K562 (cell line): ENCODE data around the gene TXNL1. TPM values are rescaled to one million over a fixed set of nuclear protein-coding genes. Genes with fewer than 3 reads are reported as not detected.

ENCODE experiments used
- CREM ChIP-seq: IDR thresholded peaks from 2 replicates; pipeline ENCODE4 v1.6.1; 2014; ENCODE audit warnings: antibody characterized with exemption, low read depth
- EHMT2 ChIP-seq: fragments of 450-650 bp; IDR thresholded peaks from 2 replicates; pipeline ENCODE4 v1.6.1; 2018; ENCODE audit warnings: antibody characterized with exemption
- FOS ChIP-seq: IDR thresholded peaks from 3 replicates; pipeline ENCODE4 v1.6.1; 2011; ENCODE audit not compliant: insufficient read length; ENCODE audit errors: extremely low read depth
- FOXA1 ChIP-seq: fragments of 450-650 bp; IDR thresholded peaks from 2 replicates; pipeline ENCODE4 v1.6.1; 2016; ENCODE audit warnings: mild to moderate bottlenecking, borderline replicate concordance
- GABPA ChIP-seq: fragments of 200-800 bp; sonication (Bioruptor generic); conservative IDR thresholded peaks from 2 replicates; pipeline ENCODE4 v1.6.1; 2016; ENCODE audit warnings: low read depth, missing genetic modification characterization, missing compliant biosample characterization
- HEY1 ChIP-seq: fragments of 250-450 bp; sonication (Bioruptor Pico); IDR thresholded peaks from 2 replicates; pipeline ENCODE4 v1.5.0; 2020; ENCODE audit warnings: mild to moderate bottlenecking, moderate library complexity, borderline replicate concordance
- KAT7 ChIP-seq: sonication (generic); formaldehyde crosslinking; IDR thresholded peaks from 2 replicates; pipeline ENCODE4 v1.8.0; 2022; ENCODE audit warnings: missing genetic modification reagents, mild to moderate bottlenecking, borderline replicate concordance
- NFE2 ChIP-seq: IDR thresholded peaks from 2 replicates; pipeline ENCODE4 v1.6.1; 2014; ENCODE audit warnings: antibody characterized with exemption, low read depth
- NRF1 ChIP-seq, 2 experiments: fragments of 450-650 bp; IDR thresholded peaks in 1 of 2; conservative IDR thresholded peaks in 1 of 2; 2 replicates each; pipeline ENCODE4 v1.6.1; 2014; ENCODE audit warnings: mild to moderate bottlenecking in 2 of 2
- SMAD1 ChIP-seq: fragments of 150-350 bp; IDR thresholded peaks from 2 replicates; pipeline ENCODE4 v1.6.1; 2014; ENCODE audit warnings: low read length, low read depth; ENCODE audit not compliant: partially characterized antibody
- ZNF263 ChIP-seq: sonication (generic); formaldehyde crosslinking; IDR thresholded peaks from 2 replicates; pipeline ENCODE4 v1.8.0; 2022; ENCODE audit warnings: mild to moderate bottlenecking, missing genetic modification reagents, borderline replicate concordance
- ZNF408 ChIP-seq: fragments of 250-450 bp; sonication (Bioruptor Pico); IDR thresholded peaks from 2 replicates; pipeline ENCODE4 v1.4.0; 2020; ENCODE audit warnings: low read depth, mild to moderate bottlenecking, moderate library complexity
- ZNF717 ChIP-seq: fragments of 250-450 bp; sonication (Bioruptor Pico); IDR thresholded peaks from 2 replicates; pipeline ENCODE4 v1.5.0; 2021
- ZNF785 ChIP-seq: fragments of 250-450 bp; sonication (Bioruptor Pico); IDR thresholded peaks from 2 replicates; pipeline ENCODE4 v1.4.0; 2020; ENCODE audit warnings: mild to moderate bottlenecking
- polyA plus RNA-seq, 8 experiments: library from polyadenylated mRNA; depleted of rRNA in 4 of 8; stranded (reverse) in 5 of 8; unstranded in 3 of 8; fragments of >200 nt; fragmentation: Nextera tagmentation in 2 of 8; fragmentation: Illumina TruSeq in 1 of 8; extraction: Ambion mirVana in 2 of 8; extraction: Trizol in 1 of 8; gene quantifications; 2 replicates each; pipeline versions ENCODE4 v1.2.1 to v1.2.3, GENCODE V29; 2011 to 2014; ENCODE audit warnings: inconsistent platforms in 1 of 8, missing spikeins in 1 of 8
- total RNA-seq, 7 experiments: library from RNA; depleted of rRNA in 6 of 7; stranded (reverse); fragments of >200 nt in 6 of 7; fragmentation: Illumina TruSeq in 2 of 7; extraction: Trizol in 2 of 7; gene quantifications; 2 replicates each; pipeline versions ENCODE4 v1.2.1 to v1.2.3, GENCODE V29; 2011 to 2021; ENCODE audit warnings: low replicate concordance in 1 of 7
- TF ChIP-seq, protein P1 (sequence below): fragments of 450-650 bp; conservative IDR thresholded peaks from 2 replicates; pipeline ENCODE4 v1.6.1; 2016; ENCODE audit warnings: missing genetic modification characterization, low read depth, mild to moderate bottlenecking, control low read depth, missing compliant biosample characterization
- TF ChIP-seq, protein P2 (sequence below): fragments of 450-650 bp; formaldehyde crosslinking; IDR thresholded peaks from 2 replicates; pipeline ENCODE4 v1.4.0; 2020; ENCODE audit warnings: mild to moderate bottlenecking, mixed read lengths
- TF ChIP-seq, protein P3 (sequence below): fragments of 450-650 bp; formaldehyde crosslinking; conservative IDR thresholded peaks from 2 replicates; pipeline ENCODE4 v1.4.0; 2022; ENCODE audit warnings: mild to moderate bottlenecking, missing genetic modification characterization
- TF ChIP-seq, protein P4 (sequence below): IDR thresholded peaks from 2 replicates; pipeline ENCODE4 v1.6.1; 2012; ENCODE audit warnings: low read depth, low read length, improper control_type of control experiment, borderline replicate concordance
- TF ChIP-seq, protein P5 (sequence below): fragments of 450-650 bp; IDR thresholded peaks from 2 replicates; pipeline ENCODE4 v1.6.1; 2016; ENCODE audit warnings: mild to moderate bottlenecking

Gene TXNL1
- total and polyA plus RNA-seq, 9 of the 15 experiments (the other 6 are each of a cell fraction or from before 2014, with no cell fraction given), result 45.4 to 103 (median 65.7) TPM

DNA sequence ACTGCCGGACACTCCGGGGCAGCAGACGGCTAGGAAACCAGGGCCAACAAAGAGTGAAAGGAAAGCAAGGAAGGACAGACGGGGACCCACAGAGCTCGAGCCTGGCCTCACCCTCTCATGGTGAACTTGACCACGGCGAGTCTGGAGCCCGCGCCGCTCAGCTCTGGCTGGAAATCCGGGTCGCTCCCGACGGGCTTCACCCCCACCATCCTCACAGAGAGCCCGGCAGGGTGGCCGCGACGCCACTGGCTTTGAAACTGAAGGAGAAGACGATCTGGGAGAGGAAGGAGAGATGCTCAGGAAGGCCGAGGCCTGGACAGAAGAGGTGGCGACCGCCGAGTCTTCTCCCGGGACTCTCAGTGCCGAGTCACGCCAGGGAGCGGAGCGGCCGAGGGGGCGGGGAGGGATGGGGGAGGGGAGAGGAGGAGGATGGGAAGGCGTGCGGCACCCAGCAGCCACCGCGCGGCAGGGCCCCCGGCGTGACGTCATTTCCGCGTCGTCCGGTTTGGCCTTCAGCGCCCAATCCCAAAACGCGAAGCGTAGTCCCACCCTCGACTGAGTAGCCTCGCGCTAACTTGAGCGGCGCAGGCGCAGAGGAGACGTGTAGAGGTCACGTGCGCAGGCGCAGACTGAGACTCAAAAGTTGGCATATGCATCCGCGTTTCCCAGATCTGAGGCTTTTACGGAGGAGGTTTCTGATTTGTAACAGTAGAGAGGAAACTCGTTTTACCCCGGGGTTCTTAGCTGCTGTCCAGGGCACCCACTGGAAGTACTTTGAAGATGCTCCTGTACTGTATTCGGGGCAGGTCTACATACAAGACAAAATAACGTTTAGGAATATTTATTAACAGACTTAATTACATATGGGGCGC, at the start of gene TXNL1 (continued):
- TF ChIP-seq, protein P1, sequence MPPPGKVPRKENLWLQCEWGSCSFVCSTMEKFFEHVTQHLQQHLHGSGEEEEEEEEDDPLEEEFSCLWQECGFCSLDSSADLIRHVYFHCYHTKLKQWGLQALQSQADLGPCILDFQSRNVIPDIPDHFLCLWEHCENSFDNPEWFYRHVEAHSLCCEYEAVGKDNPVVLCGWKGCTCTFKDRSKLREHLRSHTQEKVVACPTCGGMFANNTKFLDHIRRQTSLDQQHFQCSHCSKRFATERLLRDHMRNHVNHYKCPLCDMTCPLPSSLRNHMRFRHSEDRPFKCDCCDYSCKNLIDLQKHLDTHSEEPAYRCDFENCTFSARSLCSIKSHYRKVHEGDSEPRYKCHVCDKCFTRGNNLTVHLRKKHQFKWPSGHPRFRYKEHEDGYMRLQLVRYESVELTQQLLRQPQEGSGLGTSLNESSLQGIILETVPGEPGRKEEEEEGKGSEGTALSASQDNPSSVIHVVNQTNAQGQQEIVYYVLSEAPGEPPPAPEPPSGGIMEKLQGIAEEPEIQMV (tag), result no peak
- TF ChIP-seq ZNF717 (CRISPR knock-in tag) (no peak), NRF1 (conservative IDR thresholded peaks at IDR 0.05 in 1 of 2, IDR thresholded peaks at IDR 0.05 in 1 of 2) (peak; percentile 98), ZNF785 (CRISPR knock-in tag) (no peak), FOXA1 (no peak), HEY1 (CRISPR knock-in tag) (no peak), GABPA (tag) (peak; percentile 89), FOS (no peak), ZNF263 (CRISPR knock-in tag) (no peak), EHMT2 (no peak), ZNF408 (CRISPR knock-in tag) (no peak), KAT7 (CRISPR knock-in tag) (no peak), NFE2 (peak; percentile 82), SMAD1 (no peak), CREM (peak; percentile 97)
- TF ChIP-seq, protein P2, sequence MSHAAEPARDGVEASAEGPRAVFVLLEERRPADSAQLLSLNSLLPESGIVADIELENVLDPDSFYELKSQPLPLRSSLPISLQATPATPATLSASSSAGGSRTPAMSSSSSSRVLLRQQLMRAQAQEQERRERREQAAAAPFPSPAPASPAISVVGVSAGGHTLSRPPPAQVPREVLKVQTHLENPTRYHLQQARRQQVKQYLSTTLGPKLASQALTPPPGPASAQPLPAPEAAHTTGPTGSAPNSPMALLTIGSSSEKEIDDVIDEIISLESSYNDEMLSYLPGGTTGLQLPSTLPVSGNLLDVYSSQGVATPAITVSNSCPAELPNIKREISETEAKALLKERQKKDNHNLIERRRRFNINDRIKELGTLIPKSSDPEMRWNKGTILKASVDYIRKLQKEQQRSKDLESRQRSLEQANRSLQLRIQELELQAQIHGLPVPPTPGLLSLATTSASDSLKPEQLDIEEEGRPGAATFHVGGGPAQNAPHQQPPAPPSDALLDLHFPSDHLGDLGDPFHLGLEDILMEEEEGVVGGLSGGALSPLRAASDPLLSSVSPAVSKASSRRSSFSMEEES (CRISPR knock-in tag), result peak; percentile 94
- TF ChIP-seq, protein P3, sequence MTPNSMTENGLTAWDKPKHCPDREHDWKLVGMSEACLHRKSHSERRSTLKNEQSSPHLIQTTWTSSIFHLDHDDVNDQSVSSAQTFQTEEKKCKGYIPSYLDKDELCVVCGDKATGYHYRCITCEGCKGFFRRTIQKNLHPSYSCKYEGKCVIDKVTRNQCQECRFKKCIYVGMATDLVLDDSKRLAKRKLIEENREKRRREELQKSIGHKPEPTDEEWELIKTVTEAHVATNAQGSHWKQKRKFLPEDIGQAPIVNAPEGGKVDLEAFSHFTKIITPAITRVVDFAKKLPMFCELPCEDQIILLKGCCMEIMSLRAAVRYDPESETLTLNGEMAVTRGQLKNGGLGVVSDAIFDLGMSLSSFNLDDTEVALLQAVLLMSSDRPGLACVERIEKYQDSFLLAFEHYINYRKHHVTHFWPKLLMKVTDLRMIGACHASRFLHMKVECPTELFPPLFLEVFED (CRISPR knock-in tag), result no peak
- TF ChIP-seq, protein P4, sequence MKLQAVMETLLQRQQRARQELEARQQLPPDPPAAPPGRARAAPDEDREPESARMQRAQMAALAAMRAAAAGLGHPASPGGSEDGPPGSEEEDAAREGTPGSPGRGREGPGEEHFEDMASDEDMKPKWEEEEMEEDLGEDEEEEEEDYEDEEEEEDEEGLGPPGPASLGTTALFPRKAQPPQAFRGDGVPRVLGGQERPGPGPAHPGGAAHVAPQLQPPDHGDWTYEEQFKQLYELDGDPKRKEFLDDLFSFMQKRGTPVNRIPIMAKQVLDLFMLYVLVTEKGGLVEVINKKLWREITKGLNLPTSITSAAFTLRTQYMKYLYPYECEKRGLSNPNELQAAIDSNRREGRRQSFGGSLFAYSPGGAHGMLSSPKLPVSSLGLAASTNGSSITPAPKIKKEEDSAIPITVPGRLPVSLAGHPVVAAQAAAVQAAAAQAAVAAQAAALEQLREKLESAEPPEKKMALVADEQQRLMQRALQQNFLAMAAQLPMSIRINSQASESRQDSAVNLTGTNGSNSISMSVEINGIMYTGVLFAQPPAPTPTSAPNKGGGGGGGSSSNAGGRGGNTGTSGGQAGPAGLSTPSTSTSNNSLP, result no peak
- TF ChIP-seq, protein P5, sequence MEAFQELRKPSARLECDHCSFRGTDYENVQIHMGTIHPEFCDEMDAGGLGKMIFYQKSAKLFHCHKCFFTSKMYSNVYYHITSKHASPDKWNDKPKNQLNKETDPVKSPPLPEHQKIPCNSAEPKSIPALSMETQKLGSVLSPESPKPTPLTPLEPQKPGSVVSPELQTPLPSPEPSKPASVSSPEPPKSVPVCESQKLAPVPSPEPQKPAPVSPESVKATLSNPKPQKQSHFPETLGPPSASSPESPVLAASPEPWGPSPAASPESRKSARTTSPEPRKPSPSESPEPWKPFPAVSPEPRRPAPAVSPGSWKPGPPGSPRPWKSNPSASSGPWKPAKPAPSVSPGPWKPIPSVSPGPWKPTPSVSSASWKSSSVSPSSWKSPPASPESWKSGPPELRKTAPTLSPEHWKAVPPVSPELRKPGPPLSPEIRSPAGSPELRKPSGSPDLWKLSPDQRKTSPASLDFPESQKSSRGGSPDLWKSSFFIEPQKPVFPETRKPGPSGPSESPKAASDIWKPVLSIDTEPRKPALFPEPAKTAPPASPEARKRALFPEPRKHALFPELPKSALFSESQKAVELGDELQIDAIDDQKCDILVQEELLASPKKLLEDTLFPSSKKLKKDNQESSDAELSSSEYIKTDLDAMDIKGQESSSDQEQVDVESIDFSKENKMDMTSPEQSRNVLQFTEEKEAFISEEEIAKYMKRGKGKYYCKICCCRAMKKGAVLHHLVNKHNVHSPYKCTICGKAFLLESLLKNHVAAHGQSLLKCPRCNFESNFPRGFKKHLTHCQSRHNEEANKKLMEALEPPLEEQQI, result peak; percentile 93; the same call in 1 of the 2 replicates
